ENCODE measurements around the gene CIC.
"Not testable (repeated sequence)": the region's sequence is repeated elsewhere in the genome, so short reads cannot be mapped to it uniquely, and the experiment has no call there.

Gene CIC

DNA sequence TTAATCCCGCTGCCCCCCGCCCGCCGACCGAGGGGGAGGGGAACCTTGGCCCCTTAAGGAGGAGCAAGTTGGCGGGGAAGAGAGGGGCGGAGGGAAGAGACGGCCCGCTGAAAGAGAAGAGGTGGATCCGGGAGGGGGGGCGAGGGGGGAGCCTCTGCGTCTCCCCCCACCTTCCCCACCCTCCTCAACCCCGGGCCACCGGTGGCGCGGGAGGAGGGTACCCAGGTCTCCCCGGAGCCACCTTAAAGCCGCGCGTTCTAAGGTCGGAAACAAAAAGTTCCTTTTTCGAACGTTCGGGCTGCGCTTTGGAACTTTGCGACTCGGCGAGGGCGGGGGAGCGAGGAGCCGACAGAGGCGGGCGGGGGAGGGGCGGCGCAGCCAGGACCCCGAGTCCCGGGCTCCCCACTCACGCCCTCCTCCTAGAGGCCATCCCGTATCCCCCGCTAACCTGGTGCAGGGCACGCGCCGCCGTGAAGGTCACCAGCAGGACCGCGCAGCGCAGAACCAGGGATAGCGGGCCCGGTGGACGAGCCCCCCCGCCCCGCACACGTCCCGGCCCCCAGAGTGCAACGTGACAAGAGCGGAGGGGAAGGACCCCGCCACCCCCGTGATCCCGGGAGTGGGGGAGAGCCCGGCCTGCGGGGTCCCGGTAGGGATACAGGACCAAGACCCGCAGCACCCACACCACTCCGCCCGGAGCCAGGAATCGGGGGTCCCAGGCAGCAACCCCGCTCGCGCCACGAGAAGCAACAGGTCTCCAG is 14.8 kb upstream of the CIC start:
- DNase-seq (ENCODE audit: low read depth in 2 of 2, low spot score in 1 of 2): peak; percentile 51 to 65

DNA sequence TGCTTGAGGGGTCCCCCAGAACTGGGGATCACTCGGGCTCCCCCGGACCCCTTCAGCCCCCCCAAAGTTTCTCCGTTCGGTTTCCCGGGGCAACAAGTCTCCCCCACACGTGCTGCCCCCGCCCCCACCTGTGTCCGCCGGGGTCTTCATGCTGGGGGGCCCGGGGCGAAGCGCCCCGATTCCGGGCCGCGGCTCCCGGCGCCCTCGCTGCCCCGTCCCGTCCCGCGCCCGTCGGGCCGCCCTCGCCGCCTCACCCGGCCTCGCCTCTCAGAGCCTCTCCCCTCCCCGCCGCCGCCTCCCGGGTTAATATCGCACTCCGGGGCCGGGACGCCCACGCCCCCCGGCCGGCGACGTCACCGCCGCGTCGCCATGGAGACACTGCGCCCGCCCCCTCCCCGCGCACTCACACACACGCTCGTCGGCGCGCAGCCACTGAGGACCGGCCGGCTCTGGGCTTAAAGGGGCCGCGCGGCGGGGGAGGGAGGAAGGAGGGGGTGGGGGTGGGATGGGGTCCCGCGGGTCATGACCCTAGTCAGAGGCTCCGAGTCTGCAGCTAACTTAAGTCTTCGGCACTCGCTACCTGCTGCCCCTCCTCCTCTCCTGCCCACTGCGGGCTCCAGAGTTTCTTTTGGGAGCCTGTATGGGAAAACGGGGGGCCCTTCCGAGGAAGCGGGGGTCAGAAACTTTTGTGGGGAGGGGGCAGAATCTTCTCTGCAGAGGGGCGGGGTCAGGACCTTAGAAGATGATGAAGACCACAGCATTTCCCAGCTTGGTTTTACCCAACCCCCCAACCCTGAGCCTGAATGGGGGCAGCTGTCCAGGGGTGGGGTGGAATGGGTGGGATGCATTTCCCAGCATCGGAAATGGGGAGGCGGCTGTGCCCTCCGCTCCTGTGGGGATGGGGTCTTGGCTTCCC is 13.9 kb upstream of the CIC start, which contains the start of gene ERF:
ERF (minus strand) TSS at position 279 of the 916 bp plus-strand sequence; CDS start at position 150, 129 bp downstream.
- DNase-seq (ENCODE audit: low read depth in 2 of 2, low spot score in 1 of 2): peak; percentile 82 to 86

DNA sequence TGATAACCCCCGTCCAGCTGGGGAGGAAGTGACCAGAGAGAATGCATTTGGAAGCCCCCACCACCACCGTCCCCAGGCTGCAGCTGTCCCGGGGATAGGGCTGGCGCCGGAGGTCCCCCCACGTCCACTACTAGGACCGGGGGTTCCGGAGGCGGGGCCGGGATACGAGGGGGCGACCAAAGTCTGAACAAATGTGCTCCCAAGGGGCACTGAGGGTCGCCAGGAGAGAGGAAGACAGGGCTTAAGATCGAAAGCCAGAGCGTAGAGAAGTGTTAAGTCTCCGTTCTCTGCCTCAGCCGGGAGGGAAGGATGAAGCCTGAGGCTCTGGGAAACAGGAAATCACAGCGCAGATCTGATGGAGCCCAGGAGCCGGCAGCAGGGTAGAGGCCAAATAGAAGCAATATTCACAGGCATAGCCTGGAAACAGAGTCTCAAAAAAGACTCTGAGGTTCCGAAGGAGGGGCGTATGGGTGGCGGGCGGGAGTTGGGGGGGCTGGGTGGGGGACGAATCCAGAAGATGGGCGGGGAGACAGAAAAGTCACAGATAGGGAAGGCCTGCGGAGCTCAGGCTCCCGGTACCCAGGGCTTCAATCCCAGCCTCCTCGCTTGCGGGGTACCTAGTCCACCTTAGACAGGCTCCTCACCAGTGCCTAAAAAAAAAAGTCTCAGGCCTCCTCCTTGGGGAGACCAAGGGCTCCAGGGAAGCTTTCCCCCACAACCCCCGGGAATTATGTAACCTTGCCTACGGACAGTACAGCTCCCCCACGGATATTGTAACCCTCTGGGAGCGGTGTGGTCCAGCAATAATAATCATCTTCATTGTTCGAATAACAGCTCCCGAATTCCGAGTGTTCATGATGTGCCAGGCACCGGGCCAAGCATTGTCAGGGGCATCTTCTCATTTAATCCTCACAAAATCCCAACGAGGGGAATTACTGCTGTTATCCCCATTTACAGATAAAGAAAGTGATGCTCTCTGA is 13.0 kb upstream of the CIC start:
- DNase-seq (ENCODE audit: low read depth in 2 of 2, low spot score in 1 of 2): no peak

DNA sequence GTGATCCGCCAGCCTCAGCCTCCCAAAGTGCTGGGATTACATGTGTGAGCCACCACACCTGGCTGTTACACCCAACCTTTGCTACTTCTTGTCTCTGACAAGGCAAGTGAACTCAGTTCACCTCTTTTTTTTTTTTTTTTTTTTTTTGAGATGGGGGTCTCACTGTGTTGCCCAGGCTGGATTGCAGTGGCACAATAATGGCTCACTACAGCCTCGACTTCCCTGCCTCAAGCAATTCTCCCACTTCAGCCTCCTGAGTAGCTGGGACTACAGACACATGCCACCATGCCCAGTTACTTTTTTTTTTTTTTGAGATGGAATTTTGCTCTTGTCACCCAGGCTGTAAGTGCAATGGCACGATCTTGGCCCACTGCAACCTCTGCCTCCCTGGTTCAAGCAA is 11.2 kb upstream of the CIC start:
- DNase-seq (ENCODE audit: low read depth in 2 of 2, low spot score in 1 of 2): not testable (repeated sequence)

DNA sequence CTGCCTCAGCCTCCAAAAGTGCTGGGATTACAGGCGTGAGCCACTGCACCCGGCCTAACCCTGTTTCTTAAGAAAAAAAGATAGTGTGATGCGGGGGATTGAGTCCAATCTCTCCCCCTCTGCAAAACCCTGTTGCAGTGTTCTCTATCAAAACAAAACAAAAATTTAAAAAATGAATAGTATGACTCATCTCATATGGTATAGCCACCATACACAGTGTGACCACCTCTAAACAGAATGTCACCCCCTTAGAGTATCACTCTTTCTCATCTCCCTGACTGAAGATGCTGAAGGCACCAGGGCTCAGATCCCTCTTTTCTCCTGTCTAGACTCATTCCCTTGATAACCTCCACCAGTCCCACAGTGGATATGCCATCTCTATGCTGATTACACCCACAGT is 7.3 kb upstream of the CIC start:
- DNase-seq (ENCODE audit: low read depth in 2 of 2, low spot score in 1 of 2): no peak

DNA sequence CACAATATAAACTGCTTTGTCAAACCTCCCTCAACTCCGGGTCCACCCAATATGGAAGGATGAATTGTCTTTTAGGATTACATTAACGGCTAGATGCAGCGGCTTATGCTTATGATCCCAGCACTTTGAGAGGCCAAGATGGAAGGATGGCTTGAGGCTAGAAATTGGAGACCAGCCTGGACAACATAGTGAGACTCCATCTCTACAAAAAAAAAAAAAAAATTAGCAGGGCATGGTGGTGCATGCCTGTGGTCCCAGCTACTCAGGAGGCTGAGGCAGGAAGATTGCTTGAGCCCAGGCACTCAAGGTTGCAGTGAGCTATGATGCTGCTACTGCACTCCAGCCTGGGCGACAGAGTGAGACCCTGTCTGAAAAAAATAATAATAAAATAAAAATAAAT is 2.9 kb upstream of the CIC start:
- not testable (repeated sequence) for DNase-seq (ENCODE audit: low read depth in 2 of 2, low spot score in 1 of 2)

DNA sequence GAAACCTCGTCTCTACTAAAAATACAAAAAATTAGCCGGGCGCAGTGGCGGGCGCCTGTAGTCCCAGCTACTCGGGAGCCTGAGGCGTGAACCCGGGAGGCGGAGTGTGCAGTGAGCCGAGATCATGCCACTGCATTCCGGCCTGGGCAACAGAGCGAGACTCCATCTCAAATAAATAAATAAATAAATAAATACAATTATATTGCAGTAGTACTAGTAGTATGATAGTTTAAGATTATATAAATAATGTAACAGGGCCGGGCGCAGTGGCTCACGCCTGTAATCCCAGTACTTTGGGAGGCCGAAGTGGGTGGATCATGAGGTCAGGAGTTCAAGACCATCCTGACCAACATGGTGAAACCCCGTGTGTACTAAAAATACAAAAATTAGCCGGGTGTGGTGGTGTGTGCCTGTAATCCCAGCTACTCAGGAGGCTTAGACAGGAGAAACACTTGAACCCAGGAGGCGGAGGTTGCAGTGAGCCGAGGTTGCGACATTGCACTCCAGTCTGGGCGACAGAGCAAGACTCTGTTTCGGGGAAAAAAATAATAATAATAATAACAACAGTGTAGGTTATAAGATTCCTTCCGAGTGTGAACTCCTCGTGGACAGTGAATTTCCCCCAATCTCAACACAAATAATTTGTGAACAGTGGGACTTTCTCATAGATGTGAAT is 2.0 kb upstream of the CIC start:
- DNase-seq (ENCODE audit: low read depth in 2 of 2, low spot score in 1 of 2): not testable (repeated sequence)

DNA sequence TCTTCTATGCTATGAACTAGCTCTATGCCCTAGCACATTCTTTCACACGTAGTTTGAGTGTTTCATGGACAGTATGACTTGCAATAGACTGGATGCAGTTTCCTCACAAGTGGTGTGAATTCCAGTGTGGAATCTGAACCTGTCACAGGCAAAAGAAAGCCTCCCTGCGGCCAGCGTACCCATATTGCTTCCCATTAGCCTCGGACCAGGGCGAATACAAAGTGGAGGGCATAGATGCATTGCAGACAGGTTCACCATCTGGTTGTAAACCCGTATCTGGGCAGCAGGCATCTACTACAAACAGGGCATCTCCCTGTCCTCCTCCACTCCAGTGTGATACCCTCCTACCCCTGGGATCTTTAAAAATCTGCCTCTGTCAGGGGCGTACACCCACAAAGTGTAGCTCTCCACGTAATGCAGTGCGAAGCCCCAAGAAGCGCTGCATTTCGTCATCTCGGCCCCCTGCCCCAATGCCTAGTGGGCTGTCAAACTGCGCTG is 1.4 kb upstream of the CIC start:
- no peak for DNase-seq (ENCODE audit: low read depth in 2 of 2, low spot score in 1 of 2)

DNA sequence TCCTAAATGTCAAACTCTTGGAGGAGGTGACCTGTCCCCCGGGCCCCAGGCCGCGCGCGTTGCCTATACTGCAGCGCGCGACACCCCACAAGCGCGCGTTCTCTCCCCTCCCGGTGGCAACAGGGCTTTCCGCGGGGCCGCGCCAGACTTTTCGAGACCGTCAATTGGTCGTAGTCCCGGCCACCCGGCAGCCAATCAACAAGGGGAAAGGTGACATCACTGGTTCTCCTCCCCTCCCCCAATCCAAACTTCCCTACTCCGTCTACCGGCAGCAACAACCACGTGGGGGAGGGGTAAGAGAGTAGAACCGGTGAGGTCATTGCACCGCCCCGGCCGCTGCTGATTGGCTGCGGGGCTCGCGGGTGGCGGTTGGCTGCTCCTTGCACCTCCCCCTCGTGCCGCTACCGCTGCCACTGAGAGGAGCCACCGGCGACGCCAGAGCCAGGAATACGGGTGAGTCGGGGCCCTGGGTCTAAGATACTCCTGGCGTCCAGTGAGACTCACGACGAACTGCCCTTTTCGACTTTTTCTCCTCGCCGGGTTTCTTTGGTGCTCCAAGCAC is 829 bp upstream of the CIC start:
- peak; percentile 94 to 97 for DNase-seq (ENCODE audit: low read depth in 2 of 2, low spot score in 1 of 2)

DNA sequence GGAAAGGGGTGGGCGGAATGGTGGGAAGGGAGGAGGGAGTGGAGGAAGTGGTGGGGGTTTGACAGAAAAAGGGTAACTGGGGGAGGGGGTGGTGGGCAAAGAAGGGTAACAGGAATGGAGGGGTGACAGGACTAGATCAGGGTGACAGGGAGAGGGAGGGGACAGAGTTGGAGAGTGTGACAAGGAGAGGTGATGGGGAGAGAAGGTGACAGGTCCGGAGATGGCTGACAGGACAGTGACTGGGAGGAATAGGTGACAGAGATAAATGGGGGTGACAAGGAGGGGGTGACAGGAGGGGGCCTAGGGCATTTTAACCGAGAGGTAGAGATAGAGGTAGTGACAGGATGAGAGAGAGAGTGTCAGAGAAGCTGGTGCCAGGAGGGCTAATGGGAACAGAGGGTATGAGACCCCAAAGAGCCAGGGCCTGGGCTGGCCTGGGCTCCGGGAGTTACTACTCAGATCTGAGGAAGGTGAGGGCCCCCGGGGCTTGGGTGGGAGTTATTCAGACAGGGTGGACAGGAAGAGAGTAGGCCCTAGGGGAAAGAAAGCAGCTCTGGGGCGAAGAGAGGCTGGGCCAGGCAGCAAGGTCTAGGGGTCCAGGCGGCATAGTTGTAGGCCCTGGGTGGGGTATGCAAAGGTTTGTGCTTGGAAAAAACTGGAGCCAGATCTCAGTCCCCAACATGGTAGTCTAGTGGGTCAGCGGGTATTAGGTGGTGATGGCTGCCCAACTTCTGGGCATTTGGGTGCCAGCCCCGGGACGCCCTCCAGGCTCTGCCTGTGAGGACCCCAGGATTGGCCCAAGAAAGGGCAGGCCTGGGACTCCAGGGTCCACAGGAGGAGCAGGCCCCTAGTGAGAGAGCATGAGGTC is 660 bp downstream of the CIC start:
- no peak for DNase-seq (ENCODE audit: low read depth in 2 of 2, low spot score in 1 of 2)

DNA sequence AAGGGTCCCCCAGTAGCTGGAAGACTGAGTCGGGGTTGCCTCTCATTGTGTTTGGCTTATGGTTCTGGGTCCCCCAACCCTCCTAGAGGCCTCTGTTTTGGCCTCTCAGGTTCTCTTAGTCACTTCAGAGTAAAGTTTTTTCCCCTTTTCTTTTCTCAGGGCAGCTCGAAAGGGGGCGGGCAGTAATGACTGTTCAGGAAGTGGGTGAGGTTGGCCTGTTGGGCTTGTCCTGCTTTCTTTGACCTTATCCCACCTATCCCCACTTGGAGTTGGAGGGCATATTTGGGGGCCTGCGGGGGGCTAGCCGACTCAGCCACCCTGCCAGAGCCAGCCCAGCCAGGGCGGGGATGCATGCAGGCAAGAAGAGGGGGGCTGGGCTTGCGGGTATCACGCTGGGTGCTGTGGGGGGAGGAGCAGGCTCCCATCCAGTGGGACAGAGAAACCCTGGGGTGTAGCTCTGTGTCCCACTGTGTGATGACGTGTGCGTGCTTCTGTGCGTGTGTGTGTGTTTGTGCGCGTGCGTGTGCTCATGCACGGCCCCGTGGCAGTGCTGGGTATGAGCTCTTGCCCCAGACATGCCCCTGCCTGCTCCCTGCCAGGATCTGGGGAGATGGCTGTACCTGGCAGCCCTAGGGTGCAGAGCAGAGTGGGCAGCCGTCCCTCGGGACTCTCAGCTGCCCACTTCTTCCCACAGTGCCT is 1.4 kb downstream of the CIC start:
- no peak for DNase-seq (ENCODE audit: low read depth in 2 of 2, low spot score in 1 of 2)

DNA sequence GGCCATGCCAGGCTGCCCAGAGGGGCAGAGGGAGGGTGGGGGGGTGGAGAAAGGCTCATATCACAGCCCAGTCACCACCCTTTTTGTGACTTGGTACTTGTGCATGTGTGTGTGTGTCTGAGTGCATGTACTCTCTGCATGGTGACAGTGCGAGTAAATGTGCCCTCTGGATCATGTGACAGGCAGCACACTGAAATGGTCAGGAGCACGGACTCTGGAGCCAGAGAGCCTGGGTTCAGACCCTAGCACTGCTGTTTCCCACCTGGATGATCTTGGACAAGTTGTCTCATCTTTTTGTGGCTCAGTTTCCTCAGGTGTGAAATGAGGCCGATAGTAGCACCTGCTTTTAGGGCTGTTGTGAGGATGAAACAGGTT is 2.0 kb downstream of the CIC start:
- no peak for DNase-seq (ENCODE audit: low read depth in 2 of 2, low spot score in 1 of 2)

DNA sequence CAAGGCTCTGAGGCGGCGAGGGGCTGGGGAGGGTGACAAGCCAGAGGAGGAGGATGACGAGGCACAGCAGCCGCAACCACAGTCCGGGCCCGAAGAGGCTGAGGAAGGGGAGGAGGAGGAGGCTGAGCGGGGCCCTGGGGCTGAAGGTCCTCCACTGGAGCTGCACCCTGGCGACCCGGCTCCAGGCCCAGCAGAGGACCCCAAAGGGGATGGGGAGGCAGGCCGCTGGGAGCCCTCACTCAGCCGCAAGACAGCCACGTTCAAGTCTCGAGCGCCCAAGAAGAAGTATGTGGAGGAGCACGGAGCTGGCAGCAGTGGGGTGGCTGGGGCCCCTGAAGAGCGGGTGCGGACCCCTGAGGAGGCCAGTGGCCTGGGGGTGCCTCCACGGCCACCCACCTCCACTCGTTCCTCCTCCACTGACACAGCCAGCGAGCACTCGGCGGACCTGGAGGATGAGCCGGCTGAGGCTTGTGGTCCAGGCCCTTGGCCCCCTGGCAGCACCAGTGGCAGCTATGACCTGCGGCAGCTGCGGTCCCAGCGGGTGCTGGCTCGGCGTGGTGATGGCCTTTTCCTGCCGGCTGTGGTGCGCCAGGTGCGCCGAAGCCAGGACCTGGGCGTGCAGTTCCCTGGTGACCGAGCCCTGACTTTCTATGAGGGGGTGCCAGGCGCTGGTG is 2.9 kb downstream of the CIC start:
- DNase-seq (ENCODE audit: low read depth in 2 of 2, low spot score in 1 of 2): no peak

DNA sequence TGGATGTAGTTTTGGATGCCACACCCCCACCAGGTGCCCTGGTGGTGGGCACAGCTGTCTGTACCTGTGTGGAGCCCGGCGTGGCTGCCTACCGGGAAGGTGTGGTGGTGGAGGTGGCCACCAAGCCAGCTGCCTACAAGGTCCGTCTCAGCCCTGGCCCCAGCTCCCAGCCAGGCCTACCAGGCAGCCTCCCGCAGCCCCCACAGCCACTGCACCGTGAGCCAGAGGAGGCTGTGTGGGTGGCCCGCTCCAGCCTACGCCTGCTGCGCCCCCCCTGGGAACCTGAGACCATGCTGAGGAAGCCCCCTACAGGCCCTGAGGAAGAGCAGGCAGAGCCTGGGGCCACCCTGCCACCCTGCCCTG is 3.5 kb downstream of the CIC start:
- DNase-seq (ENCODE audit: low read depth in 2 of 2, low spot score in 1 of 2): no peak

DNA sequence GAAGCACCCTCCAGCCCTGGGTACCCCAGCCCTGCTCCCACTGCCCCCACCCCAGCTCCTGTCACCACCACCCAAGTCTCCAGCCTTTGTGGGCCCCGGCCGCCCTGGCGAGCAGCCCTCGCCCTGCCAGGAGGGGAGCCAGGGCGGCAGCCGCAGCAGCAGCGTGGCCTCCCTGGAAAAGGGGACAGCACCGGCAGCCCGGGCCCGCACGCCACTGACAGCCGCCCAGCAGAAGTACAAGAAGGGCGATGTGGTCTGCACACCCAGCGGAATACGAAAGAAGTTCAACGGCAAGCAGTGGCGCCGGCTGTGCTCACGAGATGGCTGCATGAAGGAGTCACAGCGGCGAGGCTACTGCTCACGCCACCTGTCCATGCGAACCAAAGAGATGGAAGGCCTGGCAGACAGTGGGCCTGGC is 3.9 kb downstream of the CIC start:
- no peak for DNase-seq (ENCODE audit: low read depth in 2 of 2, low spot score in 1 of 2)

DNA sequence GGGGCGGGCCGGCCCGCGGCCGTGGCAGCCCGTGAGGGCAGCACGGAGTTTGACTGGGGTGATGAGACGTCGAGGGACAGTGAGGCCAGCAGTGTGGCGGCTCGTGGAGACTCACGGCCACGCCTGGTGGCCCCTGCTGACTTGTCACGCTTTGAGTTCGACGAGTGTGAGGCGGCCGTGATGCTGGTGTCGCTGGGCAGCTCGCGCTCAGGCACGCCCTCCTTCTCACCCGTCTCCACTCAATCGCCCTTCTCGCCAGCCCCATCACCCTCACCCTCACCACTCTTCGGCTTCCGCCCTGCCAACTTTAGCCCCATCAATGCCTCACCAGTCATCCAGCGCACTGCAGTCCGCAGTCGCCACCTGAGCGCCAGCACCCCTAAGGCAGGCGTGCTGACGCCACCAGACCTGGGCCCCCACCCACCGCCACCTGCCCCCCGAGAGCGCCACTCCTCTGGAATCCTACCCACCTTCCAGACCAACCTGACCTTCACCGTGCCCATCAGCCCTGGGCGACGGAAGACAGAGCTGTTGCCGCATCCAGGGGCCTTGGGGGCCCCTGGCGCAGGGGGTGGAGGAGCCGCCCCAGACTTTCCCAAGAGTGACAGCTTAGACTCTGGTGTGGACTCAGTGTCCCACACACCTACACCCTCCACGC is 4.5 kb downstream of the CIC start:
- DNase-seq (ENCODE audit: low read depth in 2 of 2, low spot score in 1 of 2): no peak

DNA sequence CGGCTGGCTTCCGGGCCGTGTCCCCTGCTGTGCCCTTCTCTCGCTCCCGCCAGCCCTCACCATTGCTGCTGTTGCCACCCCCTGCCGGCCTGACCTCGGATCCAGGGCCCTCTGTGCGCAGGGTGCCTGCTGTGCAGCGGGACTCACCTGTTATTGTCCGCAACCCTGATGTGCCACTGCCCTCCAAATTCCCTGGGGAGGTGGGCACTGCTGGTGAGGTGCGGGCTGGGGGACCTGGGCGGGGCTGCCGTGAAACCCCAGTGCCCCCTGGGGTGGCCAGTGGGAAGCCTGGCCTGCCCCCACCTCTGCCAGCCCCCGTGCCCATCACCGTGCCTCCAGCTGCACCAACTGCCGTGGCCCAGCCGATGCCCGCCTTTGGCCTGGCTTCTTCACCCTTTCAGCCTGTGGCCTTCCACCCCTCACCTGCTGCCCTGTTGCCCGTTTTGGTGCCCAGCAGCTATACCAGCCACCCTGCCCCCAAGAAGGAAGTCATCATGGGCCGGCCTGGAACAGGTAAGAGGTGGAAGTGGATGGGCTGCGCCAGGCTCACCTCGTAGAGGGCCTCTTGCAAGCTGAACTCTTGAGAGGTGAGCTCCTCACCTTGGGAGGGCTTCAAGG is 5.1 kb downstream of the CIC start:
- DNase-seq (ENCODE audit: low read depth in 2 of 2, low spot score in 1 of 2): no peak

Measured in stimulated activated CD8-positive, alpha-beta memory T cell treated with anti-CD3 and anti-CD28 coated beads, Interleukin-4, amount 100 ng/mL, for 4 hours (primary cell).